Karpas-422 (cell line): ENCODE data around the gene FREM1. TPM values are rescaled to one million over a fixed set of nuclear protein-coding genes. Genes with fewer than 3 reads are reported as not detected.

Experiments used
- DNase-seq: peaks from one replicate; pipeline ENCODE4 v3.0.0-alpha.2; 2015
- H2AFZ ChIP-seq: fragments of 200-600 bp; sonication (generic); 2 replicates; pipeline ENCODE4 v1.6.1; 2014; ENCODE audit warnings: antibody characterized with exemption, low read length, mixed read lengths
- H3K27ac ChIP-seq: fragments of 200-600 bp; sonication (generic); 2 replicates; pipeline ENCODE4 v1.5.1; 2014; ENCODE audit warnings: mild to moderate bottlenecking, low read length, moderate library complexity
- H3K27me3 ChIP-seq: fragments of 200-600 bp; sonication (generic); 2 replicates; pipeline ENCODE4 v1.6.1; 2014; ENCODE audit warnings: low read length, mixed read lengths
- H3K36me3 ChIP-seq: fragments of 200-600 bp; sonication (generic); 2 replicates; pipeline ENCODE4 v1.6.1; 2014; ENCODE audit warnings: low read length, mixed read lengths; ENCODE audit not compliant: insufficient read depth
- H3K4me1 ChIP-seq: fragments of 200-600 bp; sonication (generic); 2 replicates; pipeline ENCODE4 v1.6.1; 2014; ENCODE audit warnings: mild to moderate bottlenecking, low read length, mixed read lengths
- H3K4me2 ChIP-seq: fragments of 200-600 bp; sonication (generic); 2 replicates; pipeline ENCODE4 v1.6.1; 2014; ENCODE audit warnings: low read length, low read depth, mild to moderate bottlenecking; ENCODE audit not compliant: poor library complexity, severe bottlenecking
- H3K4me3 ChIP-seq: fragments of 200-600 bp; sonication (generic); 2 replicates; pipeline ENCODE4 v1.5.1; 2014; ENCODE audit warnings: mild to moderate bottlenecking, antibody characterized with exemption, low read length, mixed read lengths
- H3K79me2 ChIP-seq: fragments of 200-600 bp; sonication (generic); 2 replicates; pipeline ENCODE4 v1.6.1; 2014; ENCODE audit warnings: mild to moderate bottlenecking, low read length, mixed read lengths
- H3K9ac ChIP-seq: fragments of 200-600 bp; sonication (generic); 2 replicates; pipeline ENCODE4 v1.6.0; 2014; ENCODE audit warnings: low read length
- H3K9me2 ChIP-seq: fragments of 200-600 bp; sonication (generic), shearing (Covaris generic); replicated peaks from 2 replicates; pipeline ENCODE4 v1.6.0; 2014; ENCODE audit warnings: mild to moderate bottlenecking, low read length, moderate library complexity; ENCODE audit not compliant: insufficient read depth
- H3K9me3 ChIP-seq: fragments of 300-700, 200-600 bp; sonication (generic); 2 replicates; pipeline ENCODE4 v1.6.1; 2014; ENCODE audit warnings: low read length, mixed read lengths
- H4K20me1 ChIP-seq: fragments of 200-600 bp; sonication (generic); 2 replicates; pipeline ENCODE4 v1.6.1; 2014; ENCODE audit warnings: mild to moderate bottlenecking, antibody characterized with exemption, low read length, low read depth; ENCODE audit not compliant: insufficient read depth
- total RNA-seq: library from RNA; depleted of rRNA; stranded (reverse); fragments of >200 nt; shearing (Covaris generic); gene quantifications from 2 replicates; pipeline ENCODE4 v1.2.3, GENCODE V29; 2014; ENCODE audit warnings: low replicate concordance

FREM1 gene
- total RNA-seq, 1 experiment from 2014 or later, result not detected

- Histone ChIP-seq H2AFZ (no peak overlapping the region), H3K79me2 (no peaks in the 10 kb centered on the region), H3K4me3 (no peak overlapping the region), H4K20me1 (no peaks in the 10 kb centered on the region), H3K9me2 (no peaks in the 10 kb centered on the region), H3K4me1 (no peaks in the 10 kb centered on the region), H3K9me3 (no peaks in the 10 kb centered on the region), H3K27ac (no peak overlapping the region), H3K4me2 (no peak overlapping the region), H3K9ac (no peak overlapping the region), H3K27me3 (no peaks in the 10 kb centered on the region), H3K36me3 (no peaks in the 10 kb centered on the region)
- DNase-seq, result no peak
Measured at GRCh38 chr9:14831661-14832060, 78.6 kb downstream of the FREM1 start.

- Histone ChIP-seq H4K20me1 (no peaks in the 10 kb centered on the region), H3K4me3 (no peak overlapping the region), H3K79me2 (no peaks in the 10 kb centered on the region), H3K9me3 (no peaks in the 10 kb centered on the region), H3K4me2 (no peak overlapping the region), H3K36me3 (no peaks in the 10 kb centered on the region), H2AFZ (no peak overlapping the region), H3K27me3 (no peaks in the 10 kb centered on the region), H3K9me2 (no peaks in the 10 kb centered on the region), H3K9ac (no peak overlapping the region), H3K4me1 (no peaks in the 10 kb centered on the region), H3K27ac (no peak overlapping the region)
- no peak for DNase-seq
Measured at GRCh38 chr9:14831074-14831473, 79.2 kb downstream of the FREM1 start.

- H3K27ac ChIP-seq, result no peak overlapping the region
Measured at GRCh38 chr9:14830057-14830456, 80.2 kb downstream of the FREM1 start.

DNA sequence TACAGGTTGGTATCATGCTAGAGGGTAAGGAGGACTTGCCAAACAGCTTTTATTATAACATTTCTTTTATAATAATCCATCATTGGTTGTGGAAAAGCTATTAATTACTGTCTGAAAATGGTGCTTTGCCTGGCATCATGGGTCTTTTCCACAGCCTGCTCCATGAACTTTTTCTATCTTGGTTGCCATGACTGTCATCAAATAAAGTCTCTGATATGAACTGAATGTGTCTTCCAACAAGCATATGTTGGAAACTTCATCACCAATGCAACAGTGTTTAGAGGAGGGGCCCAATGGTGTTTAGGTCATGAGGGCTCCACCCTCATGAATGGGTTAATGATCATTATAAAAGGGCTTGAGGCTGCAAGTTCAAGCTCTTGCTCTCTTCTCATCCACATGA, 81.0 kb downstream of the FREM1 start:
- no peaks in the 10 kb centered on the region for H3K9me2 ChIP-seq
- H3K36me3 ChIP-seq, result no peaks in the 10 kb centered on the region

More at GRCh38 chr9:14830057-14830456, 80.2 kb downstream of the FREM1 start:
- H3K4me2 ChIP-seq, result no peak overlapping the region
- H4K20me1 ChIP-seq, result no peaks in the 10 kb centered on the region
- H2AFZ ChIP-seq, result no peak overlapping the region
- no peaks in the 10 kb centered on the region for H3K9me2 ChIP-seq
- no peaks in the 10 kb centered on the region for H3K27me3 ChIP-seq
- no peaks in the 10 kb centered on the region for H3K79me2 ChIP-seq
- H3K4me1 ChIP-seq, result peaks cover 4% of the 10 kb centered on the region
- DNase-seq, result no peak
- H3K36me3 ChIP-seq, result no peaks in the 10 kb centered on the region
- H3K4me3 ChIP-seq, result no peak overlapping the region
- no peak overlapping the region for H3K9ac ChIP-seq
- no peaks in the 10 kb centered on the region for H3K9me3 ChIP-seq

DNA sequence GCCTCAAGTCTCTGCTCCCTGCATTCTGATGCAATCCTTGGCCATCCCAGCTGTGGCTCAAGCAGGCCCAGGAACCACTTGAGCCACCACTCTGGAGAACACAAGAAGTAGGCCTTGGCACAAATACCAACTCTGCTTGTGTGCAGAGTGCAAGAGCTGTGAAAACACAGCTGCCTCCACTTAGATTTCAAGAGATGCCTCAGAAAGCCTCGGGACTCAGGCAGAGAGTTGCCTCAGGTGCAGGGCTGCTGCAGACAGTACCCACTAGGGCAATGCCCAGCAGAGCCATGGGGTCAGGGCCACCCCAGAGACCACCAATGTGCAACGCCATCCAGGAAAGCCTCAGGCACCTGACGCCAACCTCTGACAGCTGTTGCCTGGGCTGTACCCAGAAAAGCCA, 82.4 kb downstream of the FREM1 start:
- Histone ChIP-seq H4K20me1 (no peaks in the 10 kb centered on the region), H3K27me3 (no peaks in the 10 kb centered on the region), H3K9me2 (no peaks in the 10 kb centered on the region), H3K9me3 (no peaks in the 10 kb centered on the region), H3K36me3 (no peaks in the 10 kb centered on the region), H2AFZ (no peak overlapping the region), H3K4me3 (no peak overlapping the region), H3K9ac (no peak overlapping the region), H3K79me2 (no peaks in the 10 kb centered on the region), H3K4me1 (peaks cover 22% of the 10 kb centered on the region), H3K27ac (no peak overlapping the region), H3K4me2 (no peak overlapping the region)
- DNase-seq, result no peak

More for the DNA sequence above, 81.0 kb downstream of the FREM1 start:
- Histone ChIP-seq H3K4me3 (no peak overlapping the region), H3K4me1 (peaks cover 11% of the 10 kb centered on the region), H3K79me2 (no peaks in the 10 kb centered on the region), H2AFZ (no peak overlapping the region), H4K20me1 (no peaks in the 10 kb centered on the region), H3K9me3 (no peaks in the 10 kb centered on the region), H3K4me2 (no peak overlapping the region), H3K27me3 (no peaks in the 10 kb centered on the region), H3K9ac (no peak overlapping the region), H3K27ac (no peak overlapping the region)
- DNase-seq, result no peak

- H3K9me3 ChIP-seq, result peaks cover 3% of the 10 kb centered on the region; the same call in 1 of the 2 replicates
- peaks cover 30% of the 10 kb centered on the region for H3K4me1 ChIP-seq
- H2AFZ ChIP-seq, result no peak overlapping the region
- no peak overlapping the region for H3K27ac ChIP-seq
- no peak overlapping the region for H3K9ac ChIP-seq
- H3K27me3 ChIP-seq, result no peaks in the 10 kb centered on the region
- H3K4me3 ChIP-seq, result no peak overlapping the region
- peak; percentile 65 for DNase-seq
- H4K20me1 ChIP-seq, result no peaks in the 10 kb centered on the region
- H3K36me3 ChIP-seq, result no peaks in the 10 kb centered on the region
- H3K4me2 ChIP-seq, result peak overlapping the region; percentile 15
- no peaks in the 10 kb centered on the region for H3K79me2 ChIP-seq
- no peaks in the 10 kb centered on the region for H3K9me2 ChIP-seq
Measured at GRCh38 chr9:14824481-14824880, 85.7 kb downstream of the FREM1 start.

DNA sequence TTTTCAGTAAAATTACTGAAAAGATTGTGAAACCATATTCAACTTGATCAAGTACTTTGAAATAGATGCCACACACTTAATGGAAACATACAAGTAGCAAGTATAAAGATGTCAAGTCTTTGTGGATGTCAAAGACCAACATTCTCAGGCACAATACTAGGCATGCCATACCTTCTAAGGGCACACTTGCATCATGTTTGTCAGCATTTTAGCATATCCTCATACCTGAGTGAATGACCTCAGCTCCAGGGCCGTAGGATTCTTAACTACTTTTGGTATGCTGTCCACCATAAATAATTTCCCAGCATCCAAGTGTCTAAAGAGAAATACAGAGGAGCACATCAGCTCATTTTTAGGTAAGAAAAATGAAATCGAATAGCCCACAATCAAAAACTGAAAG, 86.4 kb downstream of the FREM1 start:
- Histone ChIP-seq H3K27ac (no peak overlapping the region), H3K9me3 (peaks cover 3% of the 10 kb centered on the region; the same call in 1 of the 2 replicates), H3K4me2 (no peak overlapping the region), H3K27me3 (no peaks in the 10 kb centered on the region), H3K79me2 (no peaks in the 10 kb centered on the region), H3K9ac (no peak overlapping the region), H2AFZ (no peak overlapping the region), H3K36me3 (no peaks in the 10 kb centered on the region), H3K9me2 (no peaks in the 10 kb centered on the region), H3K4me1 (peaks cover 30% of the 10 kb centered on the region), H4K20me1 (no peaks in the 10 kb centered on the region), H3K4me3 (no peak overlapping the region)
- no peak for DNase-seq

DNA sequence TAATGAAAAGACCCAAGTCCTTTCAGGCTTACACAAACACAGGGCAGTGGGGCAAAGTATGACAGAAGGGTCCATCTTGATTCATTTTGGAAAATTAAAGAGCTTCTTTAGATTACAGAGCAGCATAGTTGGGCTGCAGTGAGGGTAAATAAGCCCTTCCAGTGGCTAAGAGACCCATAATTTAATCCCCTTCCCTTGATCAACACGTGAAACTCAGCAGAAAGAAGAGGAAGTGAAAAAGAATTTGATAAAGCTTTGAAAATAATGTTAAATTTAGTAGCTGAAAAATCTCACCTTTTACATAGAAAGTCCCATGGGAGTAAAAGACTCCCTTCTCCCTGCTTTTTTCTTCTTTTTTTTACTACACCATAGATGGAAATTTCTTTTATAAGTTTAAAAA, 87.6 kb downstream of the FREM1 start:
- no peak overlapping the region for H3K9ac ChIP-seq
- H2AFZ ChIP-seq, result no peak overlapping the region
- peak; percentile 51 for DNase-seq
- H3K4me1 ChIP-seq, result peaks cover 30% of the 10 kb centered on the region
- no peaks in the 10 kb centered on the region for H4K20me1 ChIP-seq
- no peaks in the 10 kb centered on the region for H3K36me3 ChIP-seq
- H3K27me3 ChIP-seq, result no peaks in the 10 kb centered on the region
- H3K4me3 ChIP-seq, result no peak overlapping the region
- H3K9me3 ChIP-seq, result peaks cover 3% of the 10 kb centered on the region; the same call in 1 of the 2 replicates
- no peaks in the 10 kb centered on the region for H3K79me2 ChIP-seq
- peak overlapping the region; percentile 49 for H3K4me2 ChIP-seq
- H3K27ac ChIP-seq, result no peak overlapping the region
- no peaks in the 10 kb centered on the region for H3K9me2 ChIP-seq

- no peaks in the 10 kb centered on the region for H3K9me2 ChIP-seq
- H3K4me3 ChIP-seq, result no peak overlapping the region
- H3K9ac ChIP-seq, result no peak overlapping the region
- no peak for DNase-seq
- no peaks in the 10 kb centered on the region for H3K27me3 ChIP-seq
- H3K79me2 ChIP-seq, result no peaks in the 10 kb centered on the region
- H3K4me1 ChIP-seq, result peaks cover 18% of the 10 kb centered on the region
- no peak overlapping the region for H2AFZ ChIP-seq
- no peak overlapping the region for H3K27ac ChIP-seq
- H3K36me3 ChIP-seq, result no peaks in the 10 kb centered on the region
- no peaks in the 10 kb centered on the region for H4K20me1 ChIP-seq
- no peak overlapping the region for H3K4me2 ChIP-seq
- H3K9me3 ChIP-seq, result peaks cover 3% of the 10 kb centered on the region; the same call in 1 of the 2 replicates
Measured at GRCh38 chr9:14819183-14819582, 91.0 kb downstream of the FREM1 start.
